SK-N-SH (cell line): Measurements from ENCODE around the gene BTBD6. TPM values are rescaled to one million over a fixed set of nuclear protein-coding genes. Genes with fewer than 3 reads are reported as not detected.

Experiments used
- CTCF ChIA-PET: fragments of 300-600, 350-600 bp; formaldehyde crosslinking; extraction: SDS; loops from one replicate; lab custom pipeline; 2021; lab: Yijun Ruan, JAX
- POLR2A ChIA-PET: fragments of 350-600 bp; sonication (Branson Sonifier 250); formaldehyde crosslinking; extraction: SDS; loops from one replicate; lab custom pipeline; 2020; ENCODE audit warnings: antibody characterized with exemption, inconsistent platforms; lab: Yijun Ruan, JAX
- DNase-seq: peaks from one replicate; pipeline ENCODE4 v3.0.0; 2012
- H2AFZ ChIP-seq: fragments of 200-600 bp; sonication (generic); 2 replicates; pipeline ENCODE4 v1.8.1; 2016; ENCODE audit warnings: antibody characterized with exemption, mild to moderate bottlenecking, low read depth
- H3F3A ChIP-seq: fragments of 200-600 bp; sonication (generic); replicated peaks from 2 replicates; pipeline ENCODE3; 2016; ENCODE audit warnings: antibody characterized with exemption, mild to moderate bottlenecking; ENCODE audit not compliant: insufficient read depth
- H3K27ac ChIP-seq, 2 experiments: fragments of 200-500 bp in 1 of 2; fragments of 200-600 bp in 1 of 2; sonication (Bioruptor generic) in 1 of 2; sonication (generic), shearing (Covaris generic) in 1 of 2; 2 replicates each; pipeline versions ENCODE4 v1.5.1 to v1.6.1; 2014 to 2016; ENCODE audit warnings: low read depth in 2 of 2, inconsistent platforms in 1 of 2, low read length in 1 of 2, mild to moderate bottlenecking in 1 of 2, mixed read lengths in 1 of 2
- H3K27me3 ChIP-seq: fragments of 200-600 bp; sonication (generic), shearing (Covaris generic); 2 replicates; pipeline ENCODE4 v1.6.1; 2016; ENCODE audit warnings: mixed run types; ENCODE audit not compliant: insufficient read depth
- H3K36me3 ChIP-seq, 2 experiments: fragments of 200-500 bp in 1 of 2; fragments of 200-600 bp in 1 of 2; sonication (Bioruptor generic) in 1 of 2; sonication (generic) in 1 of 2; replicated peaks in 1 of 2; 2 replicates each; pipeline versions ENCODE3 to v1.5.1; 2014 to 2016; ENCODE audit warnings: low read length in 1 of 2, mild to moderate bottlenecking in 1 of 2; ENCODE audit not compliant: insufficient read depth in 2 of 2, control insufficient read depth in 1 of 2
- H3K4me1 ChIP-seq, 2 experiments: fragments of 200-500 bp in 1 of 2; fragments of 200-600 bp in 1 of 2; sonication (Bioruptor generic) in 1 of 2; sonication (generic), shearing (Covaris generic) in 1 of 2; 2 replicates each; pipeline versions ENCODE4 v1.5.1 to v1.6.1; 2014 to 2016; ENCODE audit warnings: low read depth in 1 of 2, low read length in 1 of 2, mixed run types in 1 of 2; ENCODE audit not compliant: insufficient read depth in 2 of 2, control insufficient read depth in 1 of 2
- H3K4me2 ChIP-seq: fragments of 200-600 bp; sonication (generic), shearing (Covaris generic); 2 replicates; pipeline ENCODE4 v1.6.1; 2017; ENCODE audit warnings: mixed run types
- H3K4me3 ChIP-seq, 2 experiments: fragments of 200-500 bp in 1 of 2; fragments of 200-600 bp in 1 of 2; sonication (Bioruptor generic) in 1 of 2; sonication (generic), shearing (Covaris generic) in 1 of 2; 2 replicates each; pipeline versions ENCODE4 v1.5.1 to v1.8.1; 2014 to 2016; ENCODE audit warnings: low read depth in 2 of 2, inconsistent platforms in 1 of 2, low read length in 1 of 2, mild to moderate bottlenecking in 1 of 2, mixed read lengths in 1 of 2, moderate library complexity in 1 of 2
- H3K79me2 ChIP-seq: fragments of 200-600 bp; sonication (generic); 2 replicates; pipeline ENCODE4 v1.8.1; 2017; ENCODE audit warnings: mild to moderate bottlenecking; ENCODE audit not compliant: insufficient read depth
- H3K9ac ChIP-seq: fragments of 200-600 bp; sonication (generic); 2 replicates; pipeline ENCODE4 v1.6.1; 2017; ENCODE audit warnings: mixed run types
- H3K9me2 ChIP-seq: fragments of 200-600 bp; sonication (generic); 2 replicates; pipeline ENCODE4 v1.6.1; 2017; ENCODE audit warnings: mixed run types
- H3K9me3 ChIP-seq: fragments of 200-600 bp; sonication (generic); 2 replicates; pipeline ENCODE4 v1.6.1; 2017; ENCODE audit warnings: mixed run types, mild to moderate bottlenecking, moderate library complexity
- H4K20me1 ChIP-seq: fragments of 200-600 bp; sonication (generic); 2 replicates; pipeline ENCODE4 v1.6.1; 2017; ENCODE audit warnings: mild to moderate bottlenecking, mixed run types; ENCODE audit not compliant: insufficient read depth
- CHD2 ChIP-seq: fragments of 150-350 bp; IDR thresholded peaks from 2 replicates; pipeline ENCODE4 v1.6.1; 2018; ENCODE audit warnings: low read length; ENCODE audit not compliant: partially characterized antibody
- ELF1 ChIP-seq: IDR thresholded peaks from 2 replicates; pipeline ENCODE4 v1.4.0; 2012
- EP300 ChIP-seq, 2 experiments: IDR thresholded peaks; 2 replicates each; pipeline versions ENCODE4 v1.4.0 to v1.6.1; 2012; ENCODE audit warnings: borderline replicate concordance in 1 of 2, low read depth in 1 of 2, low read length in 1 of 2
- FOSL2 ChIP-seq: IDR thresholded peaks from 2 replicates; pipeline ENCODE4 v1.4.0; 2012; ENCODE audit warnings: low read depth, mild to moderate bottlenecking, moderate library complexity, borderline replicate concordance
- FOXJ3 ChIP-seq: sonication (generic); formaldehyde crosslinking; IDR thresholded peaks from 2 replicates; pipeline ENCODE4 v1.5.1; 2020; ENCODE audit warnings: mild to moderate bottlenecking, missing genetic modification reagents
- FOXM1 ChIP-seq: IDR thresholded peaks from 2 replicates; pipeline ENCODE4 v1.4.0; 2012; ENCODE audit warnings: low read depth, mild to moderate bottlenecking
- GABPA ChIP-seq: IDR thresholded peaks from 2 replicates; pipeline ENCODE4 v1.4.0; 2012; ENCODE audit warnings: low read depth, mild to moderate bottlenecking
- GATA2 ChIP-seq: sonication (generic); formaldehyde crosslinking; IDR thresholded peaks from 2 replicates; pipeline ENCODE4 v1.5.0; 2020; ENCODE audit warnings: mild to moderate bottlenecking, missing genetic modification reagents
- JUND ChIP-seq: IDR thresholded peaks from 2 replicates; pipeline ENCODE4 v1.4.0; 2012
- NFIC ChIP-seq: IDR thresholded peaks from 2 replicates; pipeline ENCODE4 v1.4.0; 2012; ENCODE audit warnings: borderline replicate concordance
- NRF1 ChIP-seq: IDR thresholded peaks from 2 replicates; pipeline ENCODE4 v1.6.1; 2012; ENCODE audit warnings: low read depth, mild to moderate bottlenecking, low read length
- POLR2AphosphoS5 ChIP-seq: IDR thresholded peaks from 2 replicates; pipeline ENCODE4 v1.6.1; 2012; ENCODE audit warnings: low read depth, low read length
- RAD21 ChIP-seq: IDR thresholded peaks from 2 replicates; pipeline ENCODE4 v1.6.1; 2012; ENCODE audit warnings: mild to moderate bottlenecking, low read length
- RCOR1 ChIP-seq: fragments of 150-350 bp; IDR thresholded peaks from 2 replicates; pipeline ENCODE4 v1.6.1; 2017; ENCODE audit warnings: antibody characterized with exemption, low read length
- RFX5 ChIP-seq: IDR thresholded peaks from 2 replicates; pipeline ENCODE4 v1.6.1; 2012; ENCODE audit warnings: mild to moderate bottlenecking, improper control_type of control experiment, low read length
- RXRA ChIP-seq: IDR thresholded peaks from 2 replicates; pipeline ENCODE4 v1.4.0; 2012; ENCODE audit warnings: low read depth, mild to moderate bottlenecking, borderline replicate concordance
- SIN3A ChIP-seq: IDR thresholded peaks from 2 replicates; pipeline ENCODE4 v1.6.1; 2012; ENCODE audit warnings: low read depth, mild to moderate bottlenecking, low read length, moderate library complexity, borderline replicate concordance
- SMC3 ChIP-seq: IDR thresholded peaks from 2 replicates; pipeline ENCODE4 v1.6.1; 2012; ENCODE audit warnings: low read depth, low read length, improper control_type of control experiment
- TCF12 ChIP-seq: IDR thresholded peaks from 2 replicates; pipeline ENCODE4 v1.4.0; 2012
- YY1 ChIP-seq: IDR thresholded peaks from 2 replicates; pipeline ENCODE4 v1.4.0; 2012; ENCODE audit warnings: low read depth, mild to moderate bottlenecking
- WGBS: methylation state at CpG from one replicate; pipeline ENCODE4 v1.1.6; 2017; ENCODE audit warnings: low lambda C conversion rate; 5-methylcytosine and 5-hydroxymethylcytosine counted together
- polyA plus RNA-seq, 3 experiments: library from polyadenylated mRNA; depleted of rRNA; stranded (reverse); fragments of >200 nt; gene quantifications; 2 replicates each; pipeline ENCODE4 v1.2.3, GENCODE V29; 2012
- TF ChIP-seq, protein P1 (sequence below): fragments of 150-350 bp; IDR thresholded peaks from 2 replicates; pipeline ENCODE4 v1.6.1; 2017; ENCODE audit warnings: antibody characterized with exemption, low read length, low read depth, borderline replicate concordance
- TF ChIP-seq, protein P2 (sequence below): IDR thresholded peaks from 2 replicates; pipeline ENCODE4 v1.4.0; 2012; ENCODE audit warnings: low read depth, borderline replicate concordance
- TF ChIP-seq, protein P3 (sequence below): fragments of 150-350 bp; IDR thresholded peaks from 2 replicates; pipeline ENCODE4 v1.6.1; 2016; ENCODE audit warnings: mild to moderate bottlenecking, low read depth, low read length
- TF ChIP-seq, protein P4 (sequence below): IDR thresholded peaks from 2 replicates; pipeline ENCODE4 v1.4.0; 2012; ENCODE audit warnings: low read depth, borderline replicate concordance

BTBD6 gene
- polyA plus RNA-seq, 1 of the 3 experiments (the other 2 are of a cell fraction), result 20.9 TPM

DNA sequence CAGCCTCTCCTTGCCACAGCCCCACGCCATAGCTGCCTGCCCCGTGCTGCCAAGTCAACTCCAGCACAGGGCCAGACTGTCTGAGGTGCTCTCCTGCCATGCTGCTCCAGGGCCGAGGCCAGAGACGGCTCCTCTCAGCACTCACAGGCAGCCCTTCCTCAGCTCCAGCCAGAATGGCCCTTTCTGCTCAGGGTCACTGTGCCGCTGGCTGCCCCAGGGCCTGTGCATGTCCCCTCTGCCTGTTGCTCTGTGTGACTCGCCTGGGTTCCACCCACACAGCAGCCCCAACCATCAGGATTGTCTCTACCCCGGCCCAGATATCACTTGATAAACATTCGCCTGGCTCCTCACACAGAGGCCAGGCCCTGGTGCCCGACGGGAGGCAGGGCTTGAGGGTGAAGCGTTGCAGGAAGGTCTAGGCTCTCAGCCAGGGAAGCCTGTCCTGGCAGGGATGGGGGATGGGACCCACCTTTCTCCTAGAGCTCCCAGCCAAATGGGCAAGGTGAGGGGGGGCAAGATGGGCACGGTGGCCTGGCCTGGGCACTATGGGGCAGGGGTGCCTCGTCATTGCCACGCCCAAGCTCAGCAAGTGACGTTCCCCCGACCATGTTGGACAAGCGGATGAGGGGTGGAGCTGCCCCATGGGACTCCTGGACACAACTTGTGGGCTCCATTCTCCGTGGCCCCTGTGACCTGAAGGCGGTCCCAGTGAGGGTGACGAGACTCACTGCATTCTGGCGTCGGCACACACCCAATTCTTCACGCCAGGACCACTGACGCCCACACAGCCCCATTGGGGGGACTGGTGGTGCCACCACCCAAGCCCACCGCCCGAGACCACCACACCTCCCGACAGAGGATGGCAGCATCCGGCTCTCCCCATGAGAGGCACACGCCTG is 27.4 kb upstream of the BTBD6 start (continued):
- TF ChIP-seq EP300 (IDR thresholded peaks at IDR 0.05; ENCODE audit: borderline replicate concordance in 1 of 2, low read depth in 1 of 2, low read length in 1 of 2) (no peak), NRF1 (no peak), SIN3A (no peak), GATA2 (peak; percentile 89), JUND (no peak), FOXM1 (no peak), GABPA (no peak), RAD21 (peak; percentile 34; the same call in 1 of the 2 replicates), CHD2 (peak; percentile 84)
- TF ChIP-seq, protein P1, sequence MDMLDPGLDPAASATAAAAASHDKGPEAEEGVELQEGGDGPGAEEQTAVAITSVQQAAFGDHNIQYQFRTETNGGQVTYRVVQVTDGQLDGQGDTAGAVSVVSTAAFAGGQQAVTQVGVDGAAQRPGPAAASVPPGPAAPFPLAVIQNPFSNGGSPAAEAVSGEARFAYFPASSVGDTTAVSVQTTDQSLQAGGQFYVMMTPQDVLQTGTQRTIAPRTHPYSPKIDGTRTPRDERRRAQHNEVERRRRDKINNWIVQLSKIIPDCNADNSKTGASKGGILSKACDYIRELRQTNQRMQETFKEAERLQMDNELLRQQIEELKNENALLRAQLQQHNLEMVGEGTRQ, result no peak
- TF ChIP-seq, protein P2, sequence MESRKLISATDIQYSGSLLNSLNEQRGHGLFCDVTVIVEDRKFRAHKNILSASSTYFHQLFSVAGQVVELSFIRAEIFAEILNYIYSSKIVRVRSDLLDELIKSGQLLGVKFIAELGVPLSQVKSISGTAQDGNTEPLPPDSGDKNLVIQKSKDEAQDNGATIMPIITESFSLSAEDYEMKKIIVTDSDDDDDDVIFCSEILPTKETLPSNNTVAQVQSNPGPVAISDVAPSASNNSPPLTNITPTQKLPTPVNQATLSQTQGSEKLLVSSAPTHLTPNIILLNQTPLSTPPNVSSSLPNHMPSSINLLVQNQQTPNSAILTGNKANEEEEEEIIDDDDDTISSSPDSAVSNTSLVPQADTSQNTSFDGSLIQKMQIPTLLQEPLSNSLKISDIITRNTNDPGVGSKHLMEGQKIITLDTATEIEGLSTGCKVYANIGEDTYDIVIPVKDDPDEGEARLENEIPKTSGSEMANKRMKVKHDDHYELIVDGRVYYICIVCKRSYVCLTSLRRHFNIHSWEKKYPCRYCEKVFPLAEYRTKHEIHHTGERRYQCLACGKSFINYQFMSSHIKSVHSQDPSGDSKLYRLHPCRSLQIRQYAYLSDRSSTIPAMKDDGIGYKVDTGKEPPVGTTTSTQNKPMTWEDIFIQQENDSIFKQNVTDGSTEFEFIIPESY, result no peak
- TF ChIP-seq, protein P3, sequence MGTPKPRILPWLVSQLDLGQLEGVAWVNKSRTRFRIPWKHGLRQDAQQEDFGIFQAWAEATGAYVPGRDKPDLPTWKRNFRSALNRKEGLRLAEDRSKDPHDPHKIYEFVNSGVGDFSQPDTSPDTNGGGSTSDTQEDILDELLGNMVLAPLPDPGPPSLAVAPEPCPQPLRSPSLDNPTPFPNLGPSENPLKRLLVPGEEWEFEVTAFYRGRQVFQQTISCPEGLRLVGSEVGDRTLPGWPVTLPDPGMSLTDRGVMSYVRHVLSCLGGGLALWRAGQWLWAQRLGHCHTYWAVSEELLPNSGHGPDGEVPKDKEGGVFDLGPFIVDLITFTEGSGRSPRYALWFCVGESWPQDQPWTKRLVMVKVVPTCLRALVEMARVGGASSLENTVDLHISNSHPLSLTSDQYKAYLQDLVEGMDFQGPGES, result no peak

DNA sequence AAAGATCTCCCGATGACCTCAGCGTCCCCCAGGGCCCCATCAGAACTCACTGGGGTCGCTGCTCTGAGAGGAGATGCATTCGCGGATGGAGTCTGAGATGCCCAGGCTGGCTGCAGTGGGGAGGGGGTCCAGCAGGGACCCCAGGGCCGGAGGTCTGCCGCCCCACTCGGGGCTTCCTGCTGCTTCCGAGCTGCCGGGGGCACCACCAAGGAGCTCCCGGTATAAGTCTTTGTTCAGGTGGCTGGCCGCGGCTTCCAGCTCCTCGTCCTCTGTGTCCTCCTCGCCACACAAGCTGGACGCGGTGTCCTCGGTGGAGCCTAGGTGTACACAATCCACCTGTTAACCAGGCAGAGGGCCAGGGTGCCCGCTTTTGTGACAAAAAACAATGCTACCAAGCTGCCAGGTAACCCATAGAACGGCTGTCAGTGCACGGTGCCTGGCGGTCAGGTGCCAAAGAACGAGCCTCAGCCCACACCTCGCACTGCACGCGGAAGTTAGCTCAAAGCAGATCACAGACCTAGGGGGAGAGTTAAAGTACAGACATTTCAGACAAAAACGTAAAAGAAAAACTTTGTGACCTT is 26.6 kb upstream of the BTBD6 start:
- 97% methylated on average over 15 of the region's 27 CpGs for WGBS
- TF ChIP-seq YY1 (no peak), SIN3A (no peak), POLR2AphosphoS5 (no peak), ELF1 (no peak), EP300 (IDR thresholded peaks at IDR 0.05; ENCODE audit: borderline replicate concordance in 1 of 2, low read depth in 1 of 2, low read length in 1 of 2) (no peak), FOXJ3 (no peak), RFX5 (no peak), RCOR1 (no peak), JUND (no peak), NRF1 (no peak), SMC3 (no peak), NFIC (no peak), TCF12 (no peak), GATA2 (no peak), RXRA (no peak), FOSL2 (no peak), CHD2 (no peak)
- TF ChIP-seq, protein P4, sequence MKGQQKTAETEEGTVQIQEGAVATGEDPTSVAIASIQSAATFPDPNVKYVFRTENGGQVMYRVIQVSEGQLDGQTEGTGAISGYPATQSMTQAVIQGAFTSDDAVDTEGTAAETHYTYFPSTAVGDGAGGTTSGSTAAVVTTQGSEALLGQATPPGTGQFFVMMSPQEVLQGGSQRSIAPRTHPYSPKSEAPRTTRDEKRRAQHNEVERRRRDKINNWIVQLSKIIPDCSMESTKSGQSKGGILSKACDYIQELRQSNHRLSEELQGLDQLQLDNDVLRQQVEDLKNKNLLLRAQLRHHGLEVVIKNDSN, result no peak
- TF ChIP-seq, protein P3, result no peak

More for the DNA sequence above, 26.6 kb upstream of the BTBD6 start:
- Histone ChIP-seq H4K20me1 (no peaks in the 10 kb centered on the region), H3K9me3 (no peaks in the 10 kb centered on the region), H3K4me1 (peaks cover 0 to 26% of the 10 kb centered on the region in 2 experiments; a peak in 1 of 4 replicates), H3K9ac (no peak overlapping the region), H3K9me2 (no peaks in the 10 kb centered on the region), H3K79me2 (no peaks in the 10 kb centered on the region; the same call in 1 of the 2 replicates), H3K4me2 (no peak overlapping the region), H3K4me3 (no peak overlapping the region), H3K36me3 (peaks cover 10 to 43% of the 10 kb centered on the region in 2 experiments), H3K27me3 (no peaks in the 10 kb centered on the region), H3F3A (no peaks in the 10 kb centered on the region), H3K27ac (peak overlapping the region in 1 of 2 experiments; percentile 93; a peak in 2 of 4 replicates), H2AFZ (no peak overlapping the region)
- ChIA-PET CTCF (interaction anchor here (0.8 to 1.6 kb wide), 5 partner anchors 10 to 79 kb away, joined by 3 to 5 read pairs (median 3); partner anchors contain the start of gene BRF1), POLR2A (interaction anchor here (1.5 kb wide), 2 partner anchors 27 to 38 kb away, joined by 4 to 6 read pairs; partner anchors contain the start of gene BTBD6)
- DNase-seq, result no peak
